ENCODE data around the gene EPHA10. TPM values are rescaled to one million over a fixed set of nuclear protein-coding genes. Genes with fewer than 3 reads are reported as not detected.

EPHA10 gene
- 0.15 TPM in 1 of 2 replicates, not detected in the other for polyA plus RNA-seq

GRCh38 chr1:37764888-37765441 lies at the start of gene EPHA10:
EPHA10 (minus strand) TSS chr1:37765120; CDS start chr1:37765066, 54 bp downstream.

DNA sequence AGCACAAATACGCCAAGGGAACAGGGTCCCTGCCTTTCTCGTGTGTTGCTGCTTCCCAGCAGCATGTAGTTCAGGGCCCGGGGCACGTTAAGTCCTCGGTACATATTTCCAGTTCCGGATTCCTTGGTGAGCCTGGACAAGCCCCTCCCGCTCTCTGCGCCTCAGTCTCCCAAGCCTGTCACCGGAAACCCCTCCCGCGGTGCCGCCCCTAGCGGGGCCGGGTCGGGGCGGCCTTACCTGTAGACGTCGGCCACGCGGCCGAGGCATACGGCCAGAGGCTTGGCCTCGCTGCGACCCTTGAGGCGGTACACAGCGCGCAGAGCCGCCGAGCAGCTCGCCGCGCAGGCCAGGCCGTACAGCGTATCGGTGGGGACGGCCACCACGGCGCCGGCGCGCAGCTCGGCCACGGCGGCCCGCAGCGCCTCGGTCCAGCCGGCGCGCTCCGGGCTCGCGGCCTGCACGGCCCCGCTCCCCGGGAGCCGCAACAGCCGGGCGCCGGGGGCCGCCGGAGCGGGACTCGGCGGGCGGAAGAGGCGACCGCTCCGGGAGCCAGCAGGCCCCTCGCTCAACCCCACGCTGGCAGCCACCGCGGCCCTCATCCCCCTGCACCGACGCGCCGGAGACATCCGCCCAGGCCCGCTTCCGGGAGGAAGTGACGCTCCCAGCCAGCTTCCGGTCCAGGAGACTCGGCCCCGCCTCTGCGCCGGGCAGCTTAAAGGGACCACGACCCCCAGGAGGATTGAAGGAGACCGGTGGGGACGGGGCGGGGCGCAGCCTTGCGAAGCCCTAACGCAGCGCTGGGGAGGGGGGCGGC lies 42.8 kb upstream of the EPHA10 start, which contains the start of the genes C1orf122 and YRDC:
Gene C1orf122 (plus strand): TSS at position 236 of the 814 bp plus-strand sequence. CDS start 615 bp downstream, outside the sequence.
Gene YRDC (minus strand): TSS at position 654 of the 814 bp plus-strand sequence. CDS start 28 bp downstream, at position 626.

DNA sequence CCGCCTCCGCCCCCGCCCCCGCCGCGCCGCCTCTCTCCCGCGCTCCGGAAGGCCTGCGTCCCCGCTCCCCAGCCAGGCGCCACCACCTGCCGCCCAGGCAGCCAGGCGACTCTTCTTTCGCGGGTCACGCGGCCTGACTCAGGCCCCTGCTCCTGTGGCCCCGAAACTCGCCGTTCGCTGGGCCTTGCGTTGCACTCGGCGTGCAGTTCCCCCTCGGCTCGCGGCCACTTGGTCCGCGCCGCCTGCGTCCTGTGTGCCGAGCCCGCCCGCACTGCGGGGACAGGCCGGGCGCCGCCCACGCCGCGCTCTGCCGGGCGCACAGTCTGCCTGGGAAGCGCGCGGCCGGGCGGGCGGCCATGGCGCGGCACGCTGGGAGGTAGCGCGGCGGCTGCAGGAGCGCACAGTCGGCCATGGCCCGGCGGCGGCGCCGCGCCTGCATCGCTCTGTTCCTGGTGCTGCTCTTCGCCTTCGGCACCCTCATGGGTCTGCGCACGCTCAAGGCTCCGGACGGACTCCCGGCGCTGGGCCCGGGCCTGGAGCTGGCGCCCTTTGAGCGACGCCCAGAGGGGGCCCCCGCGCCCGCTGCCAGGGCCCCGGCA lies 29.0 kb upstream of the EPHA10 start, which contains the start of gene MANEAL:
Gene MANEAL (plus strand): TSS at position 75 of the 599 bp plus-strand sequence. CDS start 336 bp downstream, at position 411.

DNA sequence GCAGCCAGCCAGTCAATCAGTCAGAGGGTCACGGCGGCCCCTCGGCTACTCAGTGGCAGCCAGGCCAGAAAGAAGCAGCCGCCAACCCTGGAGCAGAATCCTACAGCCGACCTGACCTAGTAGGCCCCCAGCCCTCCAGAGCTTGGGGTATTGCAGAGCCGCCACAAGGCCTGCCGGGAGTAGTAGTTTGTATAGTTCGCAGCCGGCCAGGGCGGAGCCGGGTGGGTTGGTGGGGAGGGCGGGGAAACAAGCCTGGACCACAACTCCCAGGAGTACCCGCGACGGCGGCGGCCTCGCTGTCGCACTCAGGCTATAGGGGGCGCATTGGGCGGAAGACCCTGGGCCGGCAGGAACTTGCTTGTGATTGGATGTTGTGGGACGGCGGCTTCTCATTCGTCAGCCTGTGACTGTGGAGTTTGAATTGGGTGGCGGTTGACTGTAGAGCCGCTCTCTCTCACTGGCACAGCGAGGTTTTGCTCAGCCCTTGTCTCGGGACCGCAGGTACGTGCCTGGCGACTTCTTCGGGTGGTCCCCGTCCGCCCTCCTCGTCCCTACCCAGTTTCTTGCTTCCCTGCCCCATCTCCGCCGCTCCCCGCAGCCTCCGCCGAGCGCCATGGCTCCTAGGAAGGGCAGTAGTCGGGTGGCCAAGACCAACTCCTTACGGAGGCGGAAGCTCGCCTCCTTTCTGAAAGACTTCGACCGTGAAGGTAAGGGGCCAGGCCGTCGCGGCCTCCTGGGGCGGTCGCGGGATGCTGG lies 72.7 kb downstream of the EPHA10 start, which contains the start of gene CDCA8:
Gene CDCA8 (plus strand): TSS at position 439 of the 756 bp plus-strand sequence. CDS start 175 bp downstream, at position 614.

Other genes starting within 250 kb of the EPHA10 start
- gene SNIP1, start 210.8 kb downstream of the EPHA10 start, polyA plus RNA-seq = 2.3 and 2.8 TPM in 2 replicates
- gene DNALI1, start 208.2 kb downstream of the EPHA10 start, polyA plus RNA-seq = 8.0 and 9.0 TPM in 2 replicates
- gene GNL2, start 169.2 kb downstream of the EPHA10 start, polyA plus RNA-seq = 13.2 and 18.2 TPM in 2 replicates
- gene RSPO1, start 130.2 kb downstream of the EPHA10 start, polyA plus RNA-seq = not detected in 2 replicates
- 0.44 and 2.9 TPM in 2 replicates for gene CDCA8, start 72.6 kb downstream of the EPHA10 start, polyA plus RNA-seq
- gene MANEAL, start 28.7 kb upstream of the EPHA10 start, polyA plus RNA-seq = 20.3 and 20.4 TPM in 2 replicates
- 14.1 and 22.0 TPM in 2 replicates for gene C1orf122, start 42.7 kb upstream of the EPHA10 start, polyA plus RNA-seq
- gene YRDC, start 43.1 kb upstream of the EPHA10 start, polyA plus RNA-seq = 10.3 and 15.5 TPM in 2 replicates
- gene MTF1, start 94.5 kb upstream of the EPHA10 start, polyA plus RNA-seq = 1.6 and 3.7 TPM in 2 replicates
- gene INPP5B, start 181.9 kb upstream of the EPHA10 start, polyA plus RNA-seq = 0.48 and 1.2 TPM in 2 replicates
- gene SF3A3, start 224.9 kb upstream of the EPHA10 start, polyA plus RNA-seq = 34.3 and 38.2 TPM in 2 replicates
- gene FHL3, start 240.4 kb upstream of the EPHA10 start, polyA plus RNA-seq = not detected in 2 replicates
- gene UTP11, start 247.6 kb upstream of the EPHA10 start, polyA plus RNA-seq = 109 and 127 TPM in 2 replicates